KOPT-K1 (cell line): ENCODE results near the gene PEX6.
"Not testable (repeated sequence)": the region's sequence is repeated elsewhere in the genome, so short reads cannot be mapped to it uniquely, and the experiment has no call there.

Experiments used
- H3K27ac ChIP-seq: fragments of 200-600 bp; sonication (generic); 2 replicates; pipeline ENCODE4 v1.5.1; 2016; ENCODE audit warnings: antibody characterized with exemption, mild to moderate bottlenecking, low read depth, low read length; ENCODE audit not compliant: poor library complexity, severe bottlenecking
- H3K36me3 ChIP-seq: fragments of 200-600 bp; sonication (generic); 2 replicates; pipeline ENCODE4 v1.5.1; 2017; ENCODE audit warnings: antibody characterized with exemption, mild to moderate bottlenecking, low read length, moderate library complexity; ENCODE audit not compliant: insufficient read depth
- H3K9me3 ChIP-seq: fragments of 200-600 bp; sonication (generic); 2 replicates; pipeline ENCODE4 v1.5.1; 2017; ENCODE audit warnings: antibody characterized with exemption, low read length, mild to moderate bottlenecking; ENCODE audit not compliant: insufficient read depth, poor library complexity, severe bottlenecking

Gene PEX6

GRCh38 chr6:42963179-42963854 is 15.7 kb downstream of the PEX6 start:
- peaks cover 45% of the 10 kb centered on the region for H3K36me3 ChIP-seq
- no peaks in the 10 kb centered on the region for H3K9me3 ChIP-seq
- no peak overlapping the region for H3K27ac ChIP-seq

GRCh38 chr6:42962502-42963178 is 16.3 kb downstream of the PEX6 start:
- H3K36me3 ChIP-seq = peaks cover 45% of the 10 kb centered on the region
- H3K27ac ChIP-seq = no peak overlapping the region
- H3K9me3 ChIP-seq = no peaks in the 10 kb centered on the region

GRCh38 chr6:42962096-42962495 is 16.9 kb downstream of the PEX6 start:
- peaks cover 40% of the 10 kb centered on the region for H3K36me3 ChIP-seq
- H3K9me3 ChIP-seq = no peaks in the 10 kb centered on the region
- H3K27ac ChIP-seq = no peak overlapping the region

- peaks cover 32% of the 10 kb centered on the region for H3K36me3 ChIP-seq
- no peak overlapping the region for H3K27ac ChIP-seq
- H3K9me3 ChIP-seq = no peaks in the 10 kb centered on the region
These were observed 17.9 kb downstream of the PEX6 start for GRCh38 chr6:42961020-42961470.

- Histone ChIP-seq H3K27ac (no peak within 1 kb of the TSS), H3K9me3 (no peaks in the 10 kb centered on the region), H3K36me3 (peaks cover 28% of the 10 kb centered on the region)
These were observed 18.6 kb downstream of the PEX6 start, which contains the start of gene GNMT for GRCh38 chr6:42960243-42961019. Gene GNMT (plus strand): TSS chr6:42960754. CDS start chr6:42960768, 14 bp downstream.

GRCh38 chr6:42959917-42960242 is 19.1 kb downstream of the PEX6 start:
- Histone ChIP-seq H3K36me3 (peaks cover 22% of the 10 kb centered on the region), H3K27ac (no peak overlapping the region), H3K9me3 (no peaks in the 10 kb centered on the region)

GRCh38 chr6:42958125-42958524 is 20.9 kb downstream of the PEX6 start:
- no peaks in the 10 kb centered on the region for H3K9me3 ChIP-seq
- H3K36me3 ChIP-seq = peaks cover 11% of the 10 kb centered on the region; the same call in 1 of the 2 replicates
- no peak overlapping the region for H3K27ac ChIP-seq

GRCh38 chr6:42954405-42954804 is 24.6 kb downstream of the PEX6 start:
- H3K9me3 ChIP-seq, H3K36me3 ChIP-seq, H3K27ac ChIP-seq: not testable (repeated sequence)

GRCh38 chr6:42952389-42952788 is 26.6 kb downstream of the PEX6 start:
- no peaks in the 10 kb centered on the region for H3K9me3 ChIP-seq

GRCh38 chr6:42947950-42948349 is 31.0 kb downstream of the PEX6 start:
- Histone ChIP-seq H3K9me3 (no peaks in the 10 kb centered on the region), H3K27ac (no peak overlapping the region), H3K36me3 (peaks cover 43% of the 10 kb centered on the region)

More at GRCh38 chr6:42952389-42952788, 26.6 kb downstream of the PEX6 start:
- Histone ChIP-seq H3K27ac (no peak overlapping the region), H3K36me3 (0 out of 2 replicates have a peak, but pooled peaks cover 7% of the 10 kb centered on the region)

- Histone ChIP-seq H3K27ac (no peak overlapping the region), H3K36me3 (peaks cover 91% of the 10 kb centered on the region), H3K9me3 (no peaks in the 10 kb centered on the region)
These were observed 36.5 kb downstream of the PEX6 start for GRCh38 chr6:42942444-42942843.

GRCh38 chr6:42941356-42941755 is 37.6 kb downstream of the PEX6 start:
- H3K27ac ChIP-seq = not testable (repeated sequence)

GRCh38 chr6:42940493-42941045 is 38.4 kb downstream of the PEX6 start:
- H3K27ac ChIP-seq = no peak overlapping the region
- H3K9me3 ChIP-seq = no peaks in the 10 kb centered on the region
- H3K36me3 ChIP-seq = peaks cover 100% of the 10 kb centered on the region

More at GRCh38 chr6:42941356-42941755, 37.6 kb downstream of the PEX6 start:
- not testable (repeated sequence) for H3K9me3 ChIP-seq
- H3K36me3 ChIP-seq = peaks cover 97% of the 10 kb centered on the region

GRCh38 chr6:42939810-42940167 is 39.2 kb downstream of the PEX6 start:
- peaks cover 100% of the 10 kb centered on the region for H3K36me3 ChIP-seq
- no peak overlapping the region for H3K27ac ChIP-seq
- H3K9me3 ChIP-seq = no peaks in the 10 kb centered on the region
